ENCODE measurements around the gene ACP3. TPM values are rescaled to one million over a fixed set of nuclear protein-coding genes. Genes with fewer than 3 reads are reported as not detected.
A peak's percentile ranks its signal among the peaks of the same experiment; 100 is the strongest.

ACP3 gene
- total RNA-seq, 1 donor = 0.63 TPM

DNA sequence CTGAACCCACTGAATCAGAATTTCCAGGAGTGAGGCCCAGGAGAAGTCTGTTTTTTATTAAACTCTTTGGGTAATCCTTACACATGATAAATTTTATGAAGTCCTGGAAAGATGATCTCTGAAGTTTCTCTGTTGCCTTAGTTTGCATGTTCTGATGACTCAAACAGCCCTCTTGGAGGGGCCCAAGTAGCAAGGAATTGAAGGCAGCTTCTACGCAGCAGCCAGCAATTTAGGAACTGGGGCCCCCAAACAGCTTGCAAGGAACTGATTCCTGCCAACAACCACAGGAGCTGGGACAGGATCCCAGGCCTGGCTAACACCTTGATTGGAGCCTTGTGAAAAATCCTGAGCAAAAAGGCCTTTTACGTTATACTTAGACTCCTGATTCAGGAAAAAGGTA lies 5.4 kb upstream of the ACP3 start:
- no peak overlapping the region for H3K4me3 ChIP-seq (ENCODE audit: low read depth, low read length)
- DNase-seq (ENCODE audit: low read depth) = peak; percentile 46
- TF ChIP-seq CTCF (IDR thresholded peaks at IDR 0.05; ENCODE audit: insufficient read depth, low read length) = no peak

- no peak for TF ChIP-seq CTCF (IDR thresholded peaks at IDR 0.05; ENCODE audit: insufficient read depth, low read length)
- peak; percentile 28 for DNase-seq (ENCODE audit: low read depth)
- no peak overlapping the region for H3K4me3 ChIP-seq (ENCODE audit: low read depth, low read length)
These were observed 1.4 kb upstream of the ACP3 start for GRCh38 chr3:132315851-132316250.

DNA sequence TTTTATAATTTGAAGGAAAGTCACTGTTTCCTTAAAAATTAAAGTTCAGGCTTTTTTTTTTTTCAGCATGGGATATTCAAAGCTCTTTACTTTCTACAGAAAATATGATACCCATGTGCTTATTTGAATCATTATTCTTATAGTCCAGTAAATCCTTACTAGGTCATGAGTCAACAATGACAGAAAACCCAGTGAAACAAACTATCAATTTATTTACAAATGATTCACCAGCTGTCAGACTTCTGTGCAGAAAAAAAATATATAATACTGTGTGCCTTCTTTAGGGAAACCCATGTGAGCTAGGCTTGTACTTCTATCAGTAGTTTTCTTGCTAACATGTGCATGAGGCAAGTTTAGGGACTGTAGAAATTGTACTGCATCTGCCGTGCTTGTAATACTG lies 1.2 kb downstream of the ACP3 start:
- no peak for TF ChIP-seq CTCF (IDR thresholded peaks at IDR 0.05; ENCODE audit: insufficient read depth, low read length)
- no peak for DNase-seq (ENCODE audit: low read depth)
- H3K4me3 ChIP-seq (ENCODE audit: low read depth, low read length) = no peak overlapping the region

GRCh38 chr3:132321304-132321703 lies 4.1 kb downstream of the ACP3 start:
- H3K4me3 ChIP-seq (ENCODE audit: low read depth, low read length) = no peak overlapping the region
- no peak for DNase-seq (ENCODE audit: low read depth)
- no peak for TF ChIP-seq CTCF (IDR thresholded peaks at IDR 0.05; ENCODE audit: insufficient read depth, low read length)

- no peak for DNase-seq (ENCODE audit: low read depth)
- TF ChIP-seq CTCF (IDR thresholded peaks at IDR 0.05; ENCODE audit: insufficient read depth, low read length) = no peak
- no peak overlapping the region for H3K4me3 ChIP-seq (ENCODE audit: low read depth, low read length)
These were observed 7.9 kb downstream of the ACP3 start for GRCh38 chr3:132325103-132325606.

GRCh38 chr3:132325634-132326033 lies 8.4 kb downstream of the ACP3 start:
- no peak for DNase-seq (ENCODE audit: low read depth)
- no peak for TF ChIP-seq CTCF (IDR thresholded peaks at IDR 0.05; ENCODE audit: insufficient read depth, low read length)
- no peak overlapping the region for H3K4me3 ChIP-seq (ENCODE audit: low read depth, low read length)

DNA sequence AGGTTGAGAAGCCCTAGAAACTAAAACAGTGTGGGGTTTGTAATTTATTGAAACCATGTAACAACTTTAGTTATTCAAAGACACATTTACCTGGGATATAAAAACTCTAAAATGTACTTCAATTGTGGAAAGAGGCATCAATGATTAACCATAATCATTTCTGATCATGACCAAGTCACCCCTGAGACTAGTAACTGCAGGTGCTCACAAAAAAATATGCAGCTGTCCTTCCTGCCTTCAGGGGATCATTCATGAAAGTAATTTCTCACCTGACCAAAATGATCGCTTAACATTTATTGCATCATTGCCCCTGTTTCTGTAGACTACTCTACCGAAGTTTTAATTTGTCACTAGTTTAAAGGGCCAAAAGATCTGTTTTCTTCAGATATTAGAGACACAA lies 9.0 kb downstream of the ACP3 start:
- TF ChIP-seq CTCF (IDR thresholded peaks at IDR 0.05; ENCODE audit: insufficient read depth, low read length) = no peak
- no peak for DNase-seq (ENCODE audit: low read depth)
- H3K4me3 ChIP-seq (ENCODE audit: low read depth, low read length) = no peak overlapping the region

All from fibroblast of the aortic adventitia (primary cell).